Type B pancreatic cell (in vitro differentiated cells): ENCODE data around the gene GRB2. TPM values are rescaled to one million over a fixed set of nuclear protein-coding genes. Genes with fewer than 3 reads are reported as not detected.
"Not testable (repeated sequence)": the region's sequence is repeated elsewhere in the genome, so short reads cannot be mapped to it uniquely, and the experiment has no call there.

Experiments used
- DNase-seq: peaks from one replicate; pipeline ENCODE4 v3.0.0; 2021; ENCODE audit warnings: mixed read lengths; ENCODE audit not compliant: unreplicated experiment; ENCODE audit errors: extremely low spot score
- H3K27ac Mint-ChIP-seq: 2 replicates; pipeline ENCODE4 v1.8.0; 2021; ENCODE audit warnings: mild to moderate bottlenecking, mixed read lengths
- H3K27me3 Mint-ChIP-seq: 2 replicates; pipeline ENCODE4 v1.8.0; 2021; ENCODE audit warnings: mixed read lengths
- H3K36me3 Mint-ChIP-seq: 2 replicates; pipeline ENCODE4 v1.8.0; 2021; ENCODE audit warnings: mixed read lengths
- H3K4me1 Mint-ChIP-seq: one replicate; pipeline ENCODE4 v1.8.0; 2021; ENCODE audit warnings: mixed read lengths; ENCODE audit not compliant: unreplicated experiment
- H3K4me3 Mint-ChIP-seq: 2 replicates; pipeline ENCODE4 v1.8.0; 2021; ENCODE audit warnings: mild to moderate bottlenecking, mixed read lengths
- H3K9me3 Mint-ChIP-seq: 2 replicates; pipeline ENCODE4 v1.8.0; 2021; ENCODE audit warnings: mixed read lengths
- total RNA-seq: library from RNA; stranded (reverse); gene quantifications from 2 replicates; pipeline ENCODE4 v1.2.1, GENCODE V29; 2021; ENCODE audit warnings: low replicate concordance
- TF ChIP-seq, protein P1 (sequence below): fragments of 200-600 bp; sonication (generic); conservative IDR thresholded peaks from 2 replicates; pipeline ENCODE4 v1.5.0; 2021; ENCODE audit warnings: antibody characterized with exemption, mild to moderate bottlenecking

GRB2 gene
- total RNA-seq, 1 donor from 2014 or later = 65.3 TPM

- Mint-ChIP-seq H3K27me3 (no peaks in the 10 kb centered on the region), H3K4me1 (no peaks in the 10 kb centered on the region), H3K9me3 (no peaks in the 10 kb centered on the region), H3K36me3 (no peaks in the 10 kb centered on the region), H3K27ac (no peak overlapping the region), H3K4me3 (no peak overlapping the region)
- DNase-seq = no peak
- TF ChIP-seq, protein P1, sequence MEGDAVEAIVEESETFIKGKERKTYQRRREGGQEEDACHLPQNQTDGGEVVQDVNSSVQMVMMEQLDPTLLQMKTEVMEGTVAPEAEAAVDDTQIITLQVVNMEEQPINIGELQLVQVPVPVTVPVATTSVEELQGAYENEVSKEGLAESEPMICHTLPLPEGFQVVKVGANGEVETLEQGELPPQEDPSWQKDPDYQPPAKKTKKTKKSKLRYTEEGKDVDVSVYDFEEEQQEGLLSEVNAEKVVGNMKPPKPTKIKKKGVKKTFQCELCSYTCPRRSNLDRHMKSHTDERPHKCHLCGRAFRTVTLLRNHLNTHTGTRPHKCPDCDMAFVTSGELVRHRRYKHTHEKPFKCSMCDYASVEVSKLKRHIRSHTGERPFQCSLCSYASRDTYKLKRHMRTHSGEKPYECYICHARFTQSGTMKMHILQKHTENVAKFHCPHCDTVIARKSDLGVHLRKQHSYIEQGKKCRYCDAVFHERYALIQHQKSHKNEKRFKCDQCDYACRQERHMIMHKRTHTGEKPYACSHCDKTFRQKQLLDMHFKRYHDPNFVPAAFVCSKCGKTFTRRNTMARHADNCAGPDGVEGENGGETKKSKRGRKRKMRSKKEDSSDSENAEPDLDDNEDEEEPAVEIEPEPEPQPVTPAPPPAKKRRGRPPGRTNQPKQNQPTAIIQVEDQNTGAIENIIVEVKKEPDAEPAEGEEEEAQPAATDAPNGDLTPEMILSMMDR = no peak
Measured at GRCh38 chr17:75300280-75300679, 105.2 kb downstream of the GRB2 start.

DNA sequence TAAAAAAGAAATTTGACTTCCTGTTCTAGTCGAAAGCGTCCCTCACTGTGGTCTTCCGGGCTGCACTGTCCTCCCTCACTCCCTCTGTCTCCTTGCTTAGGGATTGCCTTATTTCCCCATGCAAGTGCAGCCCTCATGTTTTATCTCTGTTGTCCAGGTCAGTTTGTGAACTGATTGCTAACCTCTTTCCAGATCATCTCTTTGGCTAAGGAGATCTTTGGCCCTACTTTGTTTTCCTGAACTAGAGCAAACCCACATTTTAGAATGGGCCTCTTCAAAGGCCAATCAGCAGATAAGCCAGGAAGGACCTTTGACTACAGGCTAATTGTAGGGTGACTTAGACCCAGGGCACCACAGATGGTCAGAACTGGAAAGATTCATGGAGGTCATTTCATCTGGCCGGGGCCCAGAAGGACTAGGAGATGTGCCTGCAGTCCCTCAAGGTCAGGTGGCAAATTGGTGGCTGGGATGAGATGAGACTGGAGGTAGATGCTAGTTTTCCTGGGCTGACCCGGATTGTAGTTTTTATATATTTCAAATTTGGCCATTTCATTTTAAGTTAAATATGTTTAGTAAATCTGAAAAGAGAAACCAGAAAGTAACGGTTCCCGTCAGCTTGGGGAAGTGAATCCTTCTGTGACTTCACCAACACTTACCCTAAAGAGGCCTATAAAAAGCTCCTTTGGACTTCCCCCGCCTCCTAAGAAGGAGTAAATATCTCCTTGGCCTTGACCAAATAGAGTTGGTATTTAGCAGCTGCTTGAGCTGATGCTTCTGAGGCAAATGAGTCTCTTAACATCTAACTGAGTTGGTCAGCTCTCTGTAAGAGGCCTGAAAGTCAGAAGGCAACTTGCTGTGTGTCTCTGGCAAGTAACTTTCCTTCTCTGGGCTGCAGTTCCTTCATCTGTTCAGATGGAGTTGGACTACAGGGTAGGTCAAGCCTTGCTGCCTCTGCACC, 110.0 kb downstream of the GRB2 start:
- H3K27ac Mint-ChIP-seq = peak overlapping the region; percentile 32
- H3K4me3 Mint-ChIP-seq = no peak overlapping the region
- H3K27me3 Mint-ChIP-seq = no peaks in the 10 kb centered on the region
- no peaks in the 10 kb centered on the region for H3K9me3 Mint-ChIP-seq
- TF ChIP-seq, protein P1 = no peak
- H3K4me1 Mint-ChIP-seq = no peaks in the 10 kb centered on the region
- H3K36me3 Mint-ChIP-seq = no peaks in the 10 kb centered on the region
- no peak for DNase-seq

DNA sequence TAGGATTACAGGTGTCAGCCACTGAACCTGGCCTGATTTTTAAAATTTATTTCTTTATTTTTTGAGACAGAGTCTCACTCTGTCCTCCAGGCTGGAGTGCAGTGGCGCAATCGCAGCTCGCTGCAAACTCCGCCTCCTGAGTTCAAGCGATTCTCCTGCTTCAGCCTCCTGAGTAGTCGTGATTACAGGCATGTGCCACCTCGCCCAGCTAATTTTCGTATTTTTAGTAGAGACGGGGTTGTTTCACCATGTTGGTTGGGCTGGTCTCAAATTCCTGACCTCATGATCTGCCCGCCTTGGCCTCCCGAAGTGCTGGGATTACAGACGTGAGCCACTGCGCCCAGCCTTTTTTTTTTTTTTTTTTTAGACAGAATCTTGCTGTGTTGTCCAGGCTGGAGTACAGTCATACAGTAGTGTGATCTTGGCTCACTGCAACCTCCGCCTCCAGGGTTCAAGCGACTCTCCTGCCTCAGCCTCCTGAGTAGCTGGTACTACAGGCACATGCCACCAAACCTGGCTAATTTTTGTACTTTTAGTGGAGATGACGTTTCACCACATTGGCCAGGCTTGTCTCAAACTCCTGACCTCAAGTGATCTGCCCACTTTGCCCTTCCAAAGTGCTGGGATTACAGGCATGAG, 112.5 kb downstream of the GRB2 start:
- DNase-seq, H3K27me3 Mint-ChIP-seq, H3K4me1 Mint-ChIP-seq, H3K9me3 Mint-ChIP-seq, H3K4me3 Mint-ChIP-seq, H3K36me3 Mint-ChIP-seq, H3K27ac Mint-ChIP-seq: not testable (repeated sequence)

- Mint-ChIP-seq H3K4me1 (peaks cover 10% of the 10 kb centered on the region), H3K36me3 (no peaks in the 10 kb centered on the region), H3K4me3 (peak overlapping the region; percentile 99), H3K27ac (peak overlapping the region; percentile 98), H3K27me3 (no peaks in the 10 kb centered on the region), H3K9me3 (no peaks in the 10 kb centered on the region)
- TF ChIP-seq, protein P1 = no peak
- DNase-seq = no peak
Measured at GRCh38 chr17:75289832-75290337, 115.6 kb downstream of the GRB2 start.

- Mint-ChIP-seq H3K27me3 (no peaks in the 10 kb centered on the region), H3K27ac (peak within 1 kb of the TSS; percentile 98), H3K4me3 (peak within 1 kb of the TSS; percentile 99), H3K4me1 (peaks cover 10% of the 10 kb centered on the region), H3K36me3 (no peaks in the 10 kb centered on the region), H3K9me3 (no peaks in the 10 kb centered on the region)
- DNase-seq = peak; percentile 96
- TF ChIP-seq, protein P1 = peak; percentile 48
Measured at GRCh38 chr17:75289115-75289831, 116.2 kb downstream of the GRB2 start, which contains the start of gene SLC25A19. TSS of gene SLC25A19 (minus strand) at chr17:75289433. CDS start at chr17:75286764, 2,669 bp downstream.
